GM12878 (cell line): Measurements from ENCODE around the gene SERPINI1. TPM values are rescaled to one million over a fixed set of nuclear protein-coding genes. Genes with fewer than 3 reads are reported as not detected.

Experiments used
- ATF7 ChIP-seq: fragments of 450-650 bp; IDR thresholded peaks from 2 replicates; pipeline ENCODE4 v1.6.1; 2016; ENCODE audit warnings: low read depth, mild to moderate bottlenecking
- CREB1 ChIP-seq: IDR thresholded peaks from 2 replicates; pipeline ENCODE4 v1.6.1; 2012; ENCODE audit warnings: low read depth, mild to moderate bottlenecking, inconsistent platforms
- GABPA ChIP-seq: IDR thresholded peaks from 2 replicates; pipeline ENCODE4 v1.6.1; 2014; ENCODE audit warnings: antibody characterized with exemption, low read depth, mild to moderate bottlenecking, inconsistent platforms
- IKZF2 ChIP-seq, 2 experiments: fragments of 450-650 bp; IDR thresholded peaks; 2 replicates each; pipeline ENCODE4 v1.6.1; 2017; ENCODE audit warnings: mild to moderate bottlenecking in 2 of 2, moderate library complexity in 2 of 2
- JUNB ChIP-seq: IDR thresholded peaks from 2 replicates; pipeline ENCODE4 v1.6.1; 2016; ENCODE audit warnings: antibody characterized with exemption, mild to moderate bottlenecking
- MTA2 ChIP-seq: fragments of 450-650 bp; IDR thresholded peaks from 2 replicates; pipeline ENCODE4 v1.6.1; 2016; ENCODE audit warnings: low read depth, mild to moderate bottlenecking, moderate library complexity
- MXI1 ChIP-seq: fragments of 150-350 bp; IDR thresholded peaks from 2 replicates; pipeline ENCODE4 v1.6.1; 2011; ENCODE audit warnings: low read depth, mild to moderate bottlenecking, inconsistent platforms, low read length, improper control_type of control experiment
- MYC ChIP-seq: IDR thresholded peaks from 2 replicates; pipeline ENCODE4 v1.6.1; 2011; ENCODE audit warnings: mild to moderate bottlenecking, low read length, moderate library complexity, inconsistent platforms; ENCODE audit not compliant: insufficient read depth, insufficient replicate concordance, insufficient read length, severe bottlenecking
- NFIC ChIP-seq: IDR thresholded peaks from 2 replicates; pipeline ENCODE4 v1.6.1; 2012; ENCODE audit warnings: low read depth, mild to moderate bottlenecking, inconsistent platforms, low read length, moderate library complexity
- POLR2AphosphoS5 ChIP-seq: IDR thresholded peaks from 2 replicates; pipeline ENCODE4 v1.6.1; 2011; ENCODE audit warnings: mild to moderate bottlenecking, low read length, inconsistent platforms
- RAD51 ChIP-seq: fragments of 450-650 bp; IDR thresholded peaks from 2 replicates; pipeline ENCODE4 v1.6.1; 2016; ENCODE audit warnings: moderate library complexity, mild to moderate bottlenecking, inconsistent platforms
- RBBP5 ChIP-seq: fragments of 200-600 bp; sonication (generic); conservative IDR thresholded peaks from 2 replicates; pipeline ENCODE4 v1.6.1; 2016
- YY1 ChIP-seq: IDR thresholded peaks from 2 replicates; pipeline ENCODE4 v1.6.1; 2011; ENCODE audit warnings: low read depth, mild to moderate bottlenecking, low read length
- ZNF217 ChIP-seq: fragments of 450-650 bp; IDR thresholded peaks from 2 replicates; pipeline ENCODE4 v1.6.1; 2017; ENCODE audit warnings: antibody characterized with exemption, mild to moderate bottlenecking
- polyA plus RNA-seq, 11 experiments: library from polyadenylated mRNA; depleted of rRNA in 4 of 11; unstranded in 6 of 11; stranded (reverse) in 5 of 11; fragments of >200 nt; fragmentation: Nextera tagmentation in 4 of 11; fragmentation: Illumina TruSeq in 1 of 11; extraction: Ambion mirVana in 4 of 11; extraction: Trizol in 1 of 11; gene quantifications; 1 replicate in 1 of 11; 2 replicates in 10 of 11; pipeline versions ENCODE4 v1.2.1 to v1.2.3, GENCODE V29; 2011 to 2016; ENCODE audit warnings: inconsistent platforms in 2 of 11, missing spikeins in 2 of 11, low read depth in 1 of 11
- total RNA-seq, 4 experiments: library from RNA; depleted of rRNA in 3 of 4; stranded (reverse); fragments of >200 nt in 3 of 4; fragmentation: Illumina TruSeq in 1 of 4; extraction: Trizol in 1 of 4; gene quantifications; 2 replicates each; pipeline versions ENCODE4 v1.2.1 to v1.2.3, GENCODE V29; 2013 to 2021
- TF ChIP-seq, protein P1 (sequence below): IDR thresholded peaks from 2 replicates; pipeline ENCODE4 v1.6.1; 2011; ENCODE audit warnings: borderline replicate concordance, low read depth, mild to moderate bottlenecking, moderate library complexity, mixed read lengths, low read length; ENCODE audit not compliant: insufficient read depth; ENCODE audit errors: extremely low read length
- TF ChIP-seq, protein P2 (sequence below): IDR thresholded peaks from 2 replicates; pipeline ENCODE4 v1.6.1; 2011; ENCODE audit warnings: borderline replicate concordance, low read depth, mild to moderate bottlenecking, moderate library complexity, low read length; ENCODE audit not compliant: insufficient read depth, poor library complexity, severe bottlenecking
- TF ChIP-seq, protein P3 (sequence below): IDR thresholded peaks from 2 replicates; pipeline ENCODE4 v1.6.1; 2012; ENCODE audit warnings: low read depth, low read length, improper control_type of control experiment
- TF ChIP-seq, protein P4 (sequence below): fragments of 450-650 bp; IDR thresholded peaks from 2 replicates; pipeline ENCODE4 v1.6.1; 2017; ENCODE audit warnings: mild to moderate bottlenecking
- TF ChIP-seq, protein P5 (sequence below): fragments of 450-650 bp; IDR thresholded peaks from 2 replicates; pipeline ENCODE4 v1.6.1; 2017; ENCODE audit warnings: mild to moderate bottlenecking, low read depth, inconsistent platforms; ENCODE audit not compliant: poor library complexity, severe bottlenecking

The SERPINI1 gene
- total and polyA plus RNA-seq, 10 of the 15 experiments (the other 5 are each of a cell fraction or from before 2014, with no cell fraction given): 1.5 to 7.6 (median 3.6) TPM

DNA sequence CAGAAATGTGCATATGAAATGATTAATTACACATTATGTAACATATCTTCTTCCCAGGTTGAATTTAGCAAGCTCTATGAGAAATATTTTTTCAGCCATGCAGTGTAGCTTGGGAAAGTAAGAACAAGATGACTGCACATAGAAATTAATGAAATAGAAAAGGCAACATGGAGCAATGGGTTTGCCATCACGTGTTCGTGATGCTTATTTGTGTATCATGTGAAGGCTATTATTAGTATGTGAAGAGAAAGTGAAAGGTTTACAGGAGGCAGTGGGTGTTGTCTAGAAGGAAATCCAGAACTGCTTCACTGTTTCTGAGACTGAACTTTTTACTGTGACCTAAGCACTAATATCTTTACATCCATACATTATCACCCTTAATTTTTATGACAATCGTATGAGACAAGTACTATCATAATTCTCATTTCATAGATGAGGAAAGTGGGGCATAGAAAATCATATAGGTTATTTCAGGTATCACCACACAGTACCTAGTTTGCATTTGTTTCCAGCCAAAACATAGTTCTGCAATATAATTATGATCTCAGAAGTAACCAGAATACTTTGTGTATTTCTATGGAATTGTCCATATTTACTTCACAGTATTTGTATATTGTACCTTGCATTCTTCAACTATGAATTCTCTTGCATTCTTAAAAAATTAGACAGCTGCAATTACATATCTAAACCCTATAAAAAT, 14.9 kb downstream of the SERPINI1 start (continued):
- TF ChIP-seq, protein P1, sequence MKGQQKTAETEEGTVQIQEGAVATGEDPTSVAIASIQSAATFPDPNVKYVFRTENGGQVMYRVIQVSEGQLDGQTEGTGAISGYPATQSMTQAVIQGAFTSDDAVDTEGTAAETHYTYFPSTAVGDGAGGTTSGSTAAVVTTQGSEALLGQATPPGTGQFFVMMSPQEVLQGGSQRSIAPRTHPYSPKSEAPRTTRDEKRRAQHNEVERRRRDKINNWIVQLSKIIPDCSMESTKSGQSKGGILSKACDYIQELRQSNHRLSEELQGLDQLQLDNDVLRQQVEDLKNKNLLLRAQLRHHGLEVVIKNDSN: peak; percentile 78
- 0 out of 2 replicates have a peak, but pooled peaks have one; percentile 18 for TF ChIP-seq ZNF217
- 0 out of 2 replicates have a peak, but pooled peaks have one; percentile 15 for TF ChIP-seq GABPA
- 0 out of 2 replicates have a peak, but pooled peaks have one; percentile 51 for TF ChIP-seq CREB1
- TF ChIP-seq ATF7: peak; percentile 62
- peak in 1 of 2 experiments; percentile 26; a peak in 1 of 4 replicates for TF ChIP-seq IKZF2 (IDR thresholded peaks at IDR 0.05)
- TF ChIP-seq, protein P2, sequence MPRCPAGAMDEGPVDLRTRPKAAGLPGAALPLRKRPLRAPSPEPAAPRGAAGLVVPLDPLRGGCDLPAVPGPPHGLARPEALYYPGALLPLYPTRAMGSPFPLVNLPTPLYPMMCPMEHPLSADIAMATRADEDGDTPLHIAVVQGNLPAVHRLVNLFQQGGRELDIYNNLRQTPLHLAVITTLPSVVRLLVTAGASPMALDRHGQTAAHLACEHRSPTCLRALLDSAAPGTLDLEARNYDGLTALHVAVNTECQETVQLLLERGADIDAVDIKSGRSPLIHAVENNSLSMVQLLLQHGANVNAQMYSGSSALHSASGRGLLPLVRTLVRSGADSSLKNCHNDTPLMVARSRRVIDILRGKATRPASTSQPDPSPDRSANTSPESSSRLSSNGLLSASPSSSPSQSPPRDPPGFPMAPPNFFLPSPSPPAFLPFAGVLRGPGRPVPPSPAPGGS: peak; percentile 53
- peak; percentile 71 for TF ChIP-seq NFIC
- TF ChIP-seq POLR2AphosphoS5: no peak
- TF ChIP-seq MYC: no peak
- peak; percentile 29 for TF ChIP-seq JUNB
- TF ChIP-seq, protein P3, sequence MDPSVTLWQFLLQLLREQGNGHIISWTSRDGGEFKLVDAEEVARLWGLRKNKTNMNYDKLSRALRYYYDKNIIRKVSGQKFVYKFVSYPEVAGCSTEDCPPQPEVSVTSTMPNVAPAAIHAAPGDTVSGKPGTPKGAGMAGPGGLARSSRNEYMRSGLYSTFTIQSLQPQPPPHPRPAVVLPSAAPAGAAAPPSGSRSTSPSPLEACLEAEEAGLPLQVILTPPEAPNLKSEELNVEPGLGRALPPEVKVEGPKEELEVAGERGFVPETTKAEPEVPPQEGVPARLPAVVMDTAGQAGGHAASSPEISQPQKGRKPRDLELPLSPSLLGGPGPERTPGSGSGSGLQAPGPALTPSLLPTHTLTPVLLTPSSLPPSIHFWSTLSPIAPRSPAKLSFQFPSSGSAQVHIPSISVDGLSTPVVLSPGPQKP: no peak
- TF ChIP-seq YY1: 0 out of 2 replicates have a peak, but pooled peaks have one; percentile 43
- 0 out of 2 replicates have a peak, but pooled peaks have one; percentile 4 for TF ChIP-seq MTA2
- TF ChIP-seq RBBP5: no peak
- TF ChIP-seq MXI1: 0 out of 2 replicates have a peak, but pooled peaks have one; percentile 21
- TF ChIP-seq, protein P4, sequence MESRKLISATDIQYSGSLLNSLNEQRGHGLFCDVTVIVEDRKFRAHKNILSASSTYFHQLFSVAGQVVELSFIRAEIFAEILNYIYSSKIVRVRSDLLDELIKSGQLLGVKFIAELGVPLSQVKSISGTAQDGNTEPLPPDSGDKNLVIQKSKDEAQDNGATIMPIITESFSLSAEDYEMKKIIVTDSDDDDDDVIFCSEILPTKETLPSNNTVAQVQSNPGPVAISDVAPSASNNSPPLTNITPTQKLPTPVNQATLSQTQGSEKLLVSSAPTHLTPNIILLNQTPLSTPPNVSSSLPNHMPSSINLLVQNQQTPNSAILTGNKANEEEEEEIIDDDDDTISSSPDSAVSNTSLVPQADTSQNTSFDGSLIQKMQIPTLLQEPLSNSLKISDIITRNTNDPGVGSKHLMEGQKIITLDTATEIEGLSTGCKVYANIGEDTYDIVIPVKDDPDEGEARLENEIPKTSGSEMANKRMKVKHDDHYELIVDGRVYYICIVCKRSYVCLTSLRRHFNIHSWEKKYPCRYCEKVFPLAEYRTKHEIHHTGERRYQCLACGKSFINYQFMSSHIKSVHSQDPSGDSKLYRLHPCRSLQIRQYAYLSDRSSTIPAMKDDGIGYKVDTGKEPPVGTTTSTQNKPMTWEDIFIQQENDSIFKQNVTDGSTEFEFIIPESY: no peak
- TF ChIP-seq, protein P5, sequence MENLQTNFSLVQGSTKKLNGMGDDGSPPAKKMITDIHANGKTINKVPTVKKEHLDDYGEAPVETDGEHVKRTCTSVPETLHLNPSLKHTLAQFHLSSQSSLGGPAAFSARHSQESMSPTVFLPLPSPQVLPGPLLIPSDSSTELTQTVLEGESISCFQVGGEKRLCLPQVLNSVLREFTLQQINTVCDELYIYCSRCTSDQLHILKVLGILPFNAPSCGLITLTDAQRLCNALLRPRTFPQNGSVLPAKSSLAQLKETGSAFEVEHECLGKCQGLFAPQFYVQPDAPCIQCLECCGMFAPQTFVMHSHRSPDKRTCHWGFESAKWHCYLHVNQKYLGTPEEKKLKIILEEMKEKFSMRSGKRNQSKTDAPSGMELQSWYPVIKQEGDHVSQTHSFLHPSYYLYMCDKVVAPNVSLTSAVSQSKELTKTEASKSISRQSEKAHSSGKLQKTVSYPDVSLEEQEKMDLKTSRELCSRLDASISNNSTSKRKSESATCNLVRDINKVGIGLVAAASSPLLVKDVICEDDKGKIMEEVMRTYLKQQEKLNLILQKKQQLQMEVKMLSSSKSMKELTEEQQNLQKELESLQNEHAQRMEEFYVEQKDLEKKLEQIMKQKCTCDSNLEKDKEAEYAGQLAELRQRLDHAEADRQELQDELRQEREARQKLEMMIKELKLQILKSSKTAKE: peak; percentile 46
- peak; percentile 99 for TF ChIP-seq RAD51
